Posterior vena cava (tissue), 2 donors: ENCODE data around the gene SAMD11. TPM values are rescaled to one million over a fixed set of nuclear protein-coding genes. Genes with fewer than 3 reads are reported as not detected.

Source experiments
- DNase-seq: peaks from one replicate; pipeline ENCODE4 v3.0.0-alpha.2; 2020; ENCODE audit warnings: low spot score
- intact Hi-C, 2 donors: fragments of 100-400 bp; cut with DNase I; formaldehyde crosslinking; loops; one replicate each; pipeline versions ENCODE4 v1.14.1 to v1.14.2; 2022 to 2023
- total RNA-seq, 2 donors: library from RNA; stranded (reverse); fragmentation: NEBNext Ultra II Directional; extraction: Animal tissue kit (Norgen Biotek cat#: 25700); gene quantifications; one replicate each; pipeline ENCODE4 v1.2.1, GENCODE V29; 2021
- donor health status: DM: yes; HTN: yes; CAD: no.
- donor health status: DM: yes; HTN: yes; CAD: no.

SAMD11 gene
- total RNA-seq, 2 donors from 2014 or later = 16.5 to 38.0 TPM

DNA sequence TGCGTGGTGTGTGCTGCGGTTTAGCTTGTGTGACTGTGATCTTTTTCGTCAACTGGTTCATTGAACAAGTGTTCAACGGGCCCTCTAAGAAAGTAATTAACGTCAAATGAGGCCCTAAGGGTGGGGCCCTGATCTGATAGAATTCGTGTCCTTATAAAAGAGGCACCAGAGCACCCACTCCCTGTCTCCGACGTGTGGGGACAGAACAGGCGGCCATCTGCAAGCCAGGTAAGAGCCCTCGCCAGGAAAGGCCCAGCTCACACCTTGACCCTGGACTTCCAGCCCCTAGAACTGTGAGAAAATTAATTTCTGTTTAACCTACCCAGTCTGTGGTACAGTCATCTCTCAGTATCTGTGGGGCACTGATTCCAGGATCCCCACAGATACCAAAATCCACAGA, 20.4 kb upstream of the SAMD11 start:
- intact Hi-C loops = no loop called here
- no peak for DNase-seq

GRCh38 chr1:903721-904271, 19.9 kb upstream of the SAMD11 start:
- intact Hi-C loops = no loop called here
- DNase-seq = peak; percentile 81

GRCh38 chr1:904310-904950, 19.3 kb upstream of the SAMD11 start:
- intact Hi-C loops = no loop called here
- peak; percentile 96 for DNase-seq

DNA sequence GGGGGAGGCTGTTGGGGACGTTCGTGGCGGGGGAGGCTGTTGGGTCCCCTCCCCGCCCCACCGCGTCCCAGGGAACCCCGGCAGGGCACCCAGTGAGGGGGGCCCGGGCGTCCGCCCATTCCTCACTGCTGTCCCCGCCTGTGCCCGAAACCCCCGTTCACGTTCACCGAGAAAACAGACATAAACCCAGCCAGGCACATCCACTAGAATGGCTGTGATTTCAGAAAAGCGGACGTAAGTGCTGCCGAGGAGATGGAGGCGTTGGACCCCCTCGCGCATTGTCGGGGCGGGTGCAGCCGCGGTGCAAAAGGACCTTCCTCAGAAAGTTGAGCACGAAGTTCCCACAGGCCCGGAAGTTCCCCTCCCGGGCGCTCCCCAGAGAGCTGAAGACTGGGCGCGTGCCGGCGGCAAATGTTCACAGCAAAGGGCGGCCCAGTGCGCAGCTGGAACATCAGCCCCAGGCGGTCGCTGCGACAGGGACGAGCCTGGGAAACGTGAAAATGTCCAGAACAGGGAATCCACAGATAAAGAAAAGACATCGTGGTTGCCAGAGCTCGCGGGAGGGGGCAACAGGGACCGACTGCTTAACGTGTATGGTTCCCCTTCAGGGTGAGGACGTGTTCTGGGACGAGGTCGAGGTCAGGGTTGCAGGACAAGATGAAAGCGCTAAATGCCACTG, 18.5 kb upstream of the SAMD11 start:
- peak; percentile 90 for DNase-seq
- intact Hi-C loops = no loop called here

- intact Hi-C loops = no loop called here
- DNase-seq = peak; percentile 83
These were observed 17.7 kb upstream of the SAMD11 start for GRCh38 chr1:905811-906599.

DNA sequence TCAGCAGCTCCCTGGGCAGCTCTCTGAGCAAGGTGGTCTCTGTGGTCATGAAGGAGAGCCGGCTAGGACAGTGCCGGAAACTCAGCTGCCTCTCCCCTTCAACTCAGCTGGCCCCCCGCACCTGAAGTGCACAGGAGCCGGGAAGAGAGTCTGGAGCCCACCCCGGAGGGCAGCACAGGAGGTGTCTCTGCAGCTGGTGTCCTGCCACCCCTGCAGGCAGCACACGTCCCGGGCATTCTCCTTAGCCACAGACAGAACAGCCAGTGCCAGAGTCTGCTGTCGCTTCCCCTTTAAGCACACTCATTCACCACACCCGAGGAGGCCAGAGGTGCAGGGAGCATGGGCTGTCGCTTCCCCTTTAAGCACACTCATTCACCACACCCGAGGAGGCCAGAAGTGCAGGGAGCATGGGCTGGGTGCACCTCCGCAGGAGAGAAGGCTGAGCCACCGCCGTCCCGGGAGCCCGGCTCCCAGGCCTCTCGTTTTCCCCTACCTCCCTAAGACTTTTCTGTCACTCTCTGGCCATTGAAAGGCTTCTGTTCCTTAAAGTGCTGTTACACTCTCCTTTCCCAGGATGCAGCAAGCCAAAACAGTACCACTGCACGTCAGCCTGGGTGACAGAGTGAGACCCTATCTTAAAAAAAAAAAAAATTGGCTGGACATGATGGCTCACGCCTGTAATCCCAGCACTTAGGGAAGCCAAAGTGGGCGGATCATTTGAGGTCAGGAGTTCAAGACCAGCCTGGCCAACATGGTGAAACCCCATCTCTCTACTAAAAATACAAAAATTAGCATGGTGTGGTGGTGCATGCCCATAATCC, 16.9 kb upstream of the SAMD11 start:
- intact Hi-C loops = no loop called here
- DNase-seq = peak; percentile 86

DNA sequence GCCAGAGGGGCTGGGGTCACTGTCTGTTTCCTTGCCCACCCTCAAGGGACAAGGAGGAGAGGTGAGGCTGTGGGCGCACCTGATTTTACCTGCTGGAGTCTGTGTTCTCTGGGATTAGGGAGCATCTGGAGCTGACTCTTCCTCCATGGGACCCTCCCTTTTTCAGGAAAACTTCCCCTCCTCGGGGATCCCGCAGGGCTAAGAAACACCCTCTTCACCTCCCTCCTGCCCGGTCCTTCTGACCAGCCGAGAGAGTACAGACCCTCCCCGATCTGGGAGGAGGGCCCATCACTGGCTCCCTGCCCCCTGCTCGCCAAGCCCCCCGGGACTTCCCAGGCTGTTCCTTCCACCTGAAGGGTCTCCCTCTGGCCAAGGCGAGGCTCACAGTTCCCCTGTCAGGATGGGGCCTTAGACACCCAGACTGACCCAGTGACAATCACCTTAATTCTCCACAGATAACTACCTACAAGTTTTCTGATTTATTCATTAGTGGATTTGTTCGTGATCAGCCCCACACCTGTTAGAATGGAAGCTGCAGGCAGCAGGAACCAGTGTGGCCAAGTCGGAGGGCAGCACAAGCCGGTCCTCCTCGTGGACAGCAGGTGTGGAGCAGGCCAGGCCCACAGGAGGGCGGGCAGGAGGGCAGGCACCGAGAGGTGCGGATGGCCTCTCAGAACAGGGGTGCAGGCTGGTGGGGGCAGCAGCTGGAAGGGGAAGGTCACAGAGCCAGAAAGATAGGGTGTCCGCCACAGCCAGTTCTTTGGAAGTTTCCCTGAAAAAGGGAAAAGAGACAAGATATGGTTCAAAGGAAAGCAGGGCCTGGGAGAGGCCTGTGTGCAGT, 15.9 kb upstream of the SAMD11 start:
- peak; percentile 68 for DNase-seq
- intact Hi-C loops = no loop called here

DNA sequence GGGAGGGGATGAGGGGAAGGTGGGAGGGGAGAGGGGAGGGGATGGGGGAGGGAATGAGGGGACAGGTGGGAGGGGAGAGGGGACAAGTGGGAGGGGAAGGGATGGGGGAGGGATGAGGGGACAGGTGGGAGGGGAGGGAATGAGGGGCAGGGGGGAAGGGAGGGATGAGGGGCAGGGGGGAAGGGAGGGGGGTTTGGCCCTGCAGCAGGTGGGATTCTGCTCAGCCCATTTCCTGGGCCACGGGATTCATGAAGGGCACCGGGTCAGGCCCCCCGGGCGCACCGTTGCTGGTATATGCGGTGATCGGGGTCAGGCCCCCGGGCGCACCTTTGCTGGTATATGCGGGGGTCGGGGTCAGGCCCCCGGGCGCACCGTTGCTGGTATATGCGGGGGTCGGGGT, 15.1 kb upstream of the SAMD11 start:
- DNase-seq = no peak
- intact Hi-C loops = no loop called here

DNA sequence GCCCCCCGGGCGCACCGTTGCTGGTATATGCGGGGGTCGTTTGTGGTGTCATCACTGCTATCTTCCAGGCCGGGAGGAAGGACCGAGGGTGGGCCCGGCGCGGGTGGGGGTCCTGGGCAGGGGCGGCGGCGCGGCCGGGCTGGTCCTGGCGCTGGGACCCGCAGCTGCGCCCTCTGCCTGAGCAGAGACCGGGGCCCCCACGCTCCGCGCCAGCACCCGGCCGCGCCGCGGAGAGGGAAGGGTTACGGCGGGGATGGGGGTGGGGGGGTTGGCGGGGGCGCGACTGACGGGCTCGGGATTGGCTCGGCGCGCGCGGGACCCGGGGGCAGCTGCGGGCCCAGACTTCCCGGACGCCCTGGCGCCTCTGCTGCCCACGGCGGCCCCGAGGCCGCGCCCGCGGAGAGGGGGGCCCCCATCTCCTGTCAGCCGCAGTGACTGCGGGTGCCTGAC, 13.8 kb upstream of the SAMD11 start:
- peak; percentile 70 for DNase-seq
- intact Hi-C loops = no loop called here

GRCh38 chr1:910311-910880, 13.3 kb upstream of the SAMD11 start:
- intact Hi-C loops = no loop called here
- peak; percentile 78 for DNase-seq

GRCh38 chr1:910881-911721, 12.6 kb upstream of the SAMD11 start:
- DNase-seq = peak; percentile 70
- intact Hi-C loops = no loop called here

GRCh38 chr1:911875-912739, 11.6 kb upstream of the SAMD11 start:
- intact Hi-C loops = no loop called here
- DNase-seq = peak; percentile 51

DNA sequence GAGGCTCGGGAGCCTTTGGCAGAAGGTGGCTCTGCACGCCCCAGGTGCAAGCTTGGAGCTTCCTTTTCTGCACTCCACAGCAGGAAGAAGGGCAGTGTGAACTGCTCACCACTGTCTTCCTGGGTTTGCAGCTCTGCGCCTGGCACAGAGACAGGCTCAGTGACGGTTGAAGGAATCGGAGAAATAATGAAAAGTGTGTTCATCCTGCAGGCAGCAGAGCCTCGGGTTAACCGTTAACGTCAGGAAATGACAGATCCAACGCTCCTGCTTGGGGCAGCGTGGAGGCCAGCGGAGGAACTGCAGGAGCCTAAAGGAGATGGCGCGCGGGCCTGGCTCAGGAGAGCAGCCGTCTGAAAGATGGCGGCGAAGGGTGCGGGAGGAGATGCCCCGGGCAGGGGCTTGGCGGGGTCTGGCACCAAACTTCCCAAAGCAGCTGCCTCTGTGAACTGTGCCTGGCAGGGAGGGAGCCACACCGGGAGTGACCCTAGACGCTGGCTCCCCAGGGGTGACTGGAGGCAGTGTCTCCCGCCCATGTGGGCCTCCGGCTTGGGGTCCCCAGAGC, 10.9 kb upstream of the SAMD11 start:
- peak; percentile 75 for DNase-seq
- intact Hi-C loops = no loop called here

GRCh38 chr1:913491-914130, 10.1 kb upstream of the SAMD11 start:
- DNase-seq = peak; percentile 67
- intact Hi-C loops = no loop called here

GRCh38 chr1:914131-914890, 9.4 kb upstream of the SAMD11 start:
- intact Hi-C loops = no loop called here
- DNase-seq = peak; percentile 72
